ENCODE results near the gene DYTN.

The DYTN gene

GRCh38 chr2:206700156-206700555 is 18.0 kb downstream of the DYTN start:
- Histone ChIP-seq H3K9ac (ENCODE audit: low read length in 2 of 2) (no peak overlapping the region), H3K27ac (ENCODE audit: low read length) (no peak overlapping the region), H3K4me1 (ENCODE audit: control insufficient read depth, insufficient read depth, low read length) (no peaks in the 10 kb centered on the region), H3K9me3 (ENCODE audit: control insufficient read depth in 2 of 2, low read length in 2 of 2) (no peaks in the 10 kb centered on the region), H3K27me3 (ENCODE audit: control insufficient read depth in 1 of 2, insufficient read depth in 2 of 2, low read length in 2 of 2) (peaks cover 0 to 5% of the 10 kb centered on the region in 2 donors), H3K36me3 (ENCODE audit: control insufficient read depth in 2 of 2, insufficient read depth in 2 of 2, low read length in 2 of 2) (no peaks in the 10 kb centered on the region), H3K4me3 (ENCODE audit: low read length in 2 of 2) (no peak overlapping the region)

DNA sequence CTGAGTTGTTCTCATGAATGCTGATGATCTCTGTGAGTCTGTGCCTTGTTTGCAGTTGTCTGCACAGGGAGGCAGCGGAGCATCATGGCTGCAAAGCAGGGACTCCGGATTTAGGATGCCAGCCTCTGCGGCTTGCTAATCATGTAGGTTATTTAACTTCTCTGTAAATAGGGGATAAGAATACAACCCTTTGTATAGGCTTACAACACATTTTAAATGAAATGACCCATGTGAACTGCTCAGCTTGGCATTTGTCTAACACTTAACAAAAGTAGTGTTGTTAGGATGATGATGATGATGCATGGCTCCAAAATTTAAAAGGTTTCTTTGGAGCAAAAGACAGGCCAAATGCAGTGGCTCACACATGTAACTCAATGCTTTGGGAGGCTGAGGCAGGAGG is 19.4 kb downstream of the DYTN start:
- no peaks in the 10 kb centered on the region for H3K4me1 ChIP-seq (ENCODE audit: control insufficient read depth, insufficient read depth, low read length)
- peaks cover 0 to 5% of the 10 kb centered on the region in 2 donors for H3K27me3 ChIP-seq (ENCODE audit: control insufficient read depth in 1 of 2, insufficient read depth in 2 of 2, low read length in 2 of 2)
- H3K27ac ChIP-seq (ENCODE audit: low read length): no peak overlapping the region
- H3K9me3 ChIP-seq (ENCODE audit: control insufficient read depth in 2 of 2, low read length in 2 of 2): no peaks in the 10 kb centered on the region
- H3K9ac ChIP-seq (ENCODE audit: low read length in 2 of 2): no peak overlapping the region
- H3K36me3 ChIP-seq (ENCODE audit: control insufficient read depth in 2 of 2, insufficient read depth in 2 of 2, low read length in 2 of 2): no peaks in the 10 kb centered on the region
- no peak overlapping the region for H3K4me3 ChIP-seq (ENCODE audit: low read length in 2 of 2)

DNA sequence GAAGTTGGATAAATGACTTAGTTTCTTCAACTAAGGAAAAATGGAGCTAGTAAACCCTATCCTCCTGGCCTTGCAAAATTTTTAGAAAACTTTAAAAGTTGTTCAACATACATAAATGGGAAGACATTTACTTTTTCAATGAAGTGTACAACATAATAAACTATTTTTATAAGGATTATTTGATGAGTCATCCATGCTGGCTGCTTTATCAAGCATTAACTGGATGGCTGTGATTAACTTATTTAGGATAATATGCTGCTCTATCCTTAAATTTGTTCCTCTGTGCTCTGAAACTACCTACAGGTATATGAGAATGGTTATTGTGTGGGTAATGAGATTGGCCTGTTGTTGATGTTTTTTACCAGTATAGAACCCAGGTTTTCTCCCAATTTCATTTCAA is 21.3 kb downstream of the DYTN start:
- Histone ChIP-seq H3K9ac (ENCODE audit: low read length in 2 of 2) (no peak overlapping the region), H3K36me3 (ENCODE audit: control insufficient read depth in 2 of 2, insufficient read depth in 2 of 2, low read length in 2 of 2) (no peaks in the 10 kb centered on the region), H3K9me3 (ENCODE audit: control insufficient read depth in 2 of 2, low read length in 2 of 2) (no peaks in the 10 kb centered on the region), H3K4me3 (ENCODE audit: low read length in 2 of 2) (no peak overlapping the region), H3K27ac (ENCODE audit: low read length) (no peak overlapping the region), H3K27me3 (ENCODE audit: control insufficient read depth in 1 of 2, insufficient read depth in 2 of 2, low read length in 2 of 2) (no peaks in the 10 kb centered on the region), H3K4me1 (ENCODE audit: control insufficient read depth, insufficient read depth, low read length) (no peaks in the 10 kb centered on the region)

DNA sequence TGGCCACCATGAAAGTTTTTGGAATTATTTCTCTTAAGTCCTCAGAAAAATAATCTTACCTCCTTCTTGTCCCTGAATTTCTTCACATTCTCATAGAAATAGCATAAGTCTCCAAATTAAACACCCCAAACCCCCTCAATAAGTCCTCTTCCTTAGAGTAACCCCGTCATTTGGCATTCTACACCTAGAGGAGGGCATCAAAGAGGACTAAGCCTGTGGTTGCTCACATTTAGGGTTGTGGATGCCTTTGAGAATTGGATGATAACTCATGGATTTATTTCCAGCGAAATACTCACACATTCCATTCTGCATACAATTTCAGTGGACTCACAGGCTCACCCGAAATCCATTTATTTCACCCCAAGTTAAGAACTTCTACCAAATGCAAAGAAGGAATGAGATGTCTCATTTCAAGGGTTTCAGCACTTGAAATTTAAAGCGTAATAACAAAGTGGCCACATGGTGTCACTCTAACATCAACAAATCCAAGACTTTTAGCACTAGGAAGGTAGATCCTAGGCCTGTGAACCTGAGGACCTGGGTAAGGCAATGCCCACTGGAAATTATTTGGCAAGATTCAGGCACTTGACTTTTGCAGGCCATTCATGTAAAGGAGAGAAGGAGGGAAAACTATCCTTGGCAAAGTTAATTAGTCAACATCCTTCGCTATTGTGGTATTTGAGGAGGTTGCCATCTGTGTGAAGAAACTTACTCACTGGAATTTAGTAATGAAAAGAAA is 24.6 kb downstream of the DYTN start:
- Histone ChIP-seq H3K27me3 (ENCODE audit: control insufficient read depth in 1 of 2, insufficient read depth in 2 of 2, low read length in 2 of 2) (peaks cover 0 to 4% of the 10 kb centered on the region in 2 donors), H3K9me3 (ENCODE audit: control insufficient read depth in 2 of 2, low read length in 2 of 2) (no peaks in the 10 kb centered on the region), H3K36me3 (ENCODE audit: control insufficient read depth in 2 of 2, insufficient read depth in 2 of 2, low read length in 2 of 2) (no peaks in the 10 kb centered on the region), H3K4me1 (ENCODE audit: control insufficient read depth, insufficient read depth, low read length) (no peaks in the 10 kb centered on the region), H3K4me3 (ENCODE audit: low read length in 2 of 2) (no peak overlapping the region), H3K9ac (ENCODE audit: low read length in 2 of 2) (no peak overlapping the region), H3K27ac (ENCODE audit: low read length) (no peak overlapping the region)

GRCh38 chr2:206692971-206693370 is 25.2 kb downstream of the DYTN start:
- peaks cover 0 to 4% of the 10 kb centered on the region in 2 donors for H3K27me3 ChIP-seq (ENCODE audit: control insufficient read depth in 1 of 2, insufficient read depth in 2 of 2, low read length in 2 of 2)
- no peak overlapping the region for H3K4me3 ChIP-seq (ENCODE audit: low read length in 2 of 2)
- no peaks in the 10 kb centered on the region for H3K4me1 ChIP-seq (ENCODE audit: control insufficient read depth, insufficient read depth, low read length)
- no peak overlapping the region for H3K9ac ChIP-seq (ENCODE audit: low read length in 2 of 2)
- no peaks in the 10 kb centered on the region for H3K36me3 ChIP-seq (ENCODE audit: control insufficient read depth in 2 of 2, insufficient read depth in 2 of 2, low read length in 2 of 2)
- H3K9me3 ChIP-seq (ENCODE audit: control insufficient read depth in 2 of 2, low read length in 2 of 2): no peaks in the 10 kb centered on the region
- no peak overlapping the region for H3K27ac ChIP-seq (ENCODE audit: low read length)

DNA sequence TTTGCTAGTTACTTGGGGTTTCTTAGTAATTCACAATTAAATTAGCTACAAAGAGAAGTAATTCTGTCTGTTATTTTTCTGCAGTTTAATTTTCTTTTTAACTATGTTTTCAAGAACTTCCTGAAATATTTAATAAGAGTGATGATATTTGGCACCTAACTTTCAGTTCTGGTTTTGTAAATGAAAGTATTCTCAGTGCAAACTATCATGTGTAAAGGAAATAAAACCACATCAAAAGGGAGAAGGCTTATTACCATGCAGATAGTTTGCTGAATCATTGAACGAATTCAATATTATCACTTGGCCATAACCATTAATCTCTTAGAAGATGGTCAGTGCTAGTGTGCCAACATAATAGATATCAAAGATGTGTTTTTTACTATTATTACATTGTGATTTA is 29.2 kb downstream of the DYTN start:
- Histone ChIP-seq H3K36me3 (ENCODE audit: control insufficient read depth in 2 of 2, insufficient read depth in 2 of 2, low read length in 2 of 2) (no peaks in the 10 kb centered on the region), H3K4me3 (ENCODE audit: low read length in 2 of 2) (no peak overlapping the region), H3K27ac (ENCODE audit: low read length) (no peak overlapping the region), H3K9me3 (ENCODE audit: control insufficient read depth in 2 of 2, low read length in 2 of 2) (no peaks in the 10 kb centered on the region), H3K4me1 (ENCODE audit: control insufficient read depth, insufficient read depth, low read length) (no peaks in the 10 kb centered on the region), H3K9ac (ENCODE audit: low read length in 2 of 2) (no peak overlapping the region), H3K27me3 (ENCODE audit: control insufficient read depth in 1 of 2, insufficient read depth in 2 of 2, low read length in 2 of 2) (peaks cover 0 to 4% of the 10 kb centered on the region in 2 donors)

- peaks cover 0 to 4% of the 10 kb centered on the region in 2 donors for H3K27me3 ChIP-seq (ENCODE audit: control insufficient read depth in 1 of 2, insufficient read depth in 2 of 2, low read length in 2 of 2)
- H3K36me3 ChIP-seq (ENCODE audit: control insufficient read depth in 2 of 2, insufficient read depth in 2 of 2, low read length in 2 of 2): no peaks in the 10 kb centered on the region
- H3K9ac ChIP-seq (ENCODE audit: low read length in 2 of 2): no peak overlapping the region
- no peak overlapping the region for H3K27ac ChIP-seq (ENCODE audit: low read length)
- no peaks in the 10 kb centered on the region for H3K9me3 ChIP-seq (ENCODE audit: control insufficient read depth in 2 of 2, low read length in 2 of 2)
- no peak overlapping the region for H3K4me3 ChIP-seq (ENCODE audit: low read length in 2 of 2)
- no peaks in the 10 kb centered on the region for H3K4me1 ChIP-seq (ENCODE audit: control insufficient read depth, insufficient read depth, low read length)
These were observed 29.7 kb downstream of the DYTN start for GRCh38 chr2:206688453-206688852.

DNA sequence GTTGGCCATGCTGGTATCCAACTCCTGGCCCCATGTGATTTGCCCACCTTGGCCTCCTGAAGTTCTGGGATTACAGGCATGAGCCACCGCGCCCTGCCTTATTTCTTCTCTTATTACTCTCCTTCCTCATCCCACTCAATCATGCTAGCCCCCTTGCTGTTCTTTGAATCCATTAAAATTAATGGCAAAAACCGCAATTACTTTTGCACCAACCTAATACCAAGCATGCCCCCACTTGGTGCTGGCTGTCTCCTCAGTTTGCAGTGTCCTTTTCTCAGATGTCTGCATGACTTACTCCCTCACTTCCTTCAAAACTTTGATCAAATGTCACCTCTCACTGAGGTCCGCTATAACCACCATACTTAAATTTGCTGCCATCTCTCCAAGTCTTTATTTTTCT is 34.6 kb downstream of the DYTN start:
- H3K9ac ChIP-seq (ENCODE audit: low read length in 2 of 2): no peak overlapping the region
- H3K4me1 ChIP-seq (ENCODE audit: control insufficient read depth, insufficient read depth, low read length): no peaks in the 10 kb centered on the region
- no peak overlapping the region for H3K4me3 ChIP-seq (ENCODE audit: low read length in 2 of 2)
- H3K27ac ChIP-seq (ENCODE audit: low read length): no peak overlapping the region
- H3K27me3 ChIP-seq (ENCODE audit: control insufficient read depth in 1 of 2, insufficient read depth in 2 of 2, low read length in 2 of 2): no peaks in the 10 kb centered on the region
- no peaks in the 10 kb centered on the region for H3K9me3 ChIP-seq (ENCODE audit: control insufficient read depth in 2 of 2, low read length in 2 of 2)
- no peaks in the 10 kb centered on the region for H3K36me3 ChIP-seq (ENCODE audit: control insufficient read depth in 2 of 2, insufficient read depth in 2 of 2, low read length in 2 of 2)

DNA sequence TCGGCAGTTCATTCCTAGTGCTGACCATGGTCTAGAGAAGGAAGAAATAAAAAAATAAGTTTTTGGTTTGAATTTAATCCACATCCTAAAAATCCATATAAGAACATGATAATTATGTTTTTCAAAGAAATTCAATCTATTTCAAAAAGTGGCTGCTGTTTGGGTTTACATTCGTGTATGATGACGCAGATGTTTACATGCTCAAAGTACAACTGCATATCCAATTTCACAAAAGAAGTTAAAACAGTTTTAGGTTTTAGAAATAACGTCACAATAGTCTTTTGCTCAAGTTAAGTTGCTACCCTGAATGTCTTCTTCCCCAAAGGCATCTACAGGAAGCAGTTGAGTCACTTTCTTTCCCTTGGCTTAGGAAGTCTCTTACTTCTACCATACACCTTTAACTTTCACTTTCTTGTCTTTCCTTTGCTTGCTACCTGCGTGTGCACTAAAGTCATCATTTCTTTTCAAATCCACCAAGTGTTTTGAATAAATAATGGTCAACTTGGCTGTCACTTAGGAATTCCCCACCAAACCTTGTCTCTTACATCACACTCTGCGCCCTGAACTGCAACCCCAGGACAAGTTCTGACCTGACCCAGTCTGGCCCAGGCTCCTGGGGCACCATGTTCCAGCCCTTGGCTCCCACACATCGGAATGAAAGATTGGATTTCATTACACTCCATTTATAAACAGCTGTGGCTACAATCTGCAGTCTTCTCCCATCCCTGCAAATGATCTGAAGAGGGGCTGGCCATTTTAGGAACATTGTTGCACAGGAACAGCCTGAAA is 47.5 kb downstream of the DYTN start:
- no peak overlapping the region for H3K27ac ChIP-seq (ENCODE audit: low read length)
- H3K4me3 ChIP-seq (ENCODE audit: low read length in 2 of 2): no peak overlapping the region
- H3K9me3 ChIP-seq (ENCODE audit: control insufficient read depth in 2 of 2, low read length in 2 of 2): no peaks in the 10 kb centered on the region
- H3K27me3 ChIP-seq (ENCODE audit: control insufficient read depth in 1 of 2, insufficient read depth in 2 of 2, low read length in 2 of 2): peaks cover 1 to 2% of the 10 kb centered on the region in 2 donors
- no peaks in the 10 kb centered on the region for H3K36me3 ChIP-seq (ENCODE audit: control insufficient read depth in 2 of 2, insufficient read depth in 2 of 2, low read length in 2 of 2)
- no peaks in the 10 kb centered on the region for H3K4me1 ChIP-seq (ENCODE audit: control insufficient read depth, insufficient read depth, low read length)
- no peak overlapping the region for H3K9ac ChIP-seq (ENCODE audit: low read length in 2 of 2)

GRCh38 chr2:206665251-206665650 is 52.9 kb downstream of the DYTN start:
- H3K4me1 ChIP-seq (ENCODE audit: control insufficient read depth, insufficient read depth, low read length): no peaks in the 10 kb centered on the region
- H3K4me3 ChIP-seq (ENCODE audit: low read length in 2 of 2): no peak overlapping the region
- H3K9me3 ChIP-seq (ENCODE audit: control insufficient read depth in 2 of 2, low read length in 2 of 2): peaks cover 0 to 2% of the 10 kb centered on the region in 2 donors
- H3K9ac ChIP-seq (ENCODE audit: low read length in 2 of 2): no peak overlapping the region
- H3K27me3 ChIP-seq (ENCODE audit: control insufficient read depth in 1 of 2, insufficient read depth in 2 of 2, low read length in 2 of 2): peaks cover 3% of the 10 kb centered on the region in 2 donors
- no peaks in the 10 kb centered on the region for H3K36me3 ChIP-seq (ENCODE audit: control insufficient read depth in 2 of 2, insufficient read depth in 2 of 2, low read length in 2 of 2)
- H3K27ac ChIP-seq (ENCODE audit: low read length): no peak overlapping the region

GRCh38 chr2:206657087-206657486 is 61.1 kb downstream of the DYTN start:
- no peak overlapping the region for H3K9ac ChIP-seq (ENCODE audit: low read length in 2 of 2)
- no peaks in the 10 kb centered on the region for H3K36me3 ChIP-seq (ENCODE audit: control insufficient read depth in 2 of 2, insufficient read depth in 2 of 2, low read length in 2 of 2)
- no peaks in the 10 kb centered on the region for H3K27me3 ChIP-seq (ENCODE audit: control insufficient read depth in 1 of 2, insufficient read depth in 2 of 2, low read length in 2 of 2)
- no peaks in the 10 kb centered on the region for H3K4me1 ChIP-seq (ENCODE audit: control insufficient read depth, insufficient read depth, low read length)
- peaks cover 0 to 2% of the 10 kb centered on the region in 2 donors for H3K9me3 ChIP-seq (ENCODE audit: control insufficient read depth in 2 of 2, low read length in 2 of 2)
- no peak overlapping the region for H3K4me3 ChIP-seq (ENCODE audit: low read length in 2 of 2)
- H3K27ac ChIP-seq (ENCODE audit: low read length): no peak overlapping the region
